GM12872 (cell line): ENCODE data around the gene SERPINB1.
A peak's percentile ranks its signal among the peaks of the same experiment; 100 is the strongest.

Experiments used
- TF ChIP-seq, protein P1 (sequence below): IDR thresholded peaks from 3 replicates; pipeline ENCODE4 v1.5.1; 2011; ENCODE audit warnings: low read depth, mild to moderate bottlenecking, low read length, moderate library complexity; ENCODE audit not compliant: insufficient read depth

Gene SERPINB1

DNA sequence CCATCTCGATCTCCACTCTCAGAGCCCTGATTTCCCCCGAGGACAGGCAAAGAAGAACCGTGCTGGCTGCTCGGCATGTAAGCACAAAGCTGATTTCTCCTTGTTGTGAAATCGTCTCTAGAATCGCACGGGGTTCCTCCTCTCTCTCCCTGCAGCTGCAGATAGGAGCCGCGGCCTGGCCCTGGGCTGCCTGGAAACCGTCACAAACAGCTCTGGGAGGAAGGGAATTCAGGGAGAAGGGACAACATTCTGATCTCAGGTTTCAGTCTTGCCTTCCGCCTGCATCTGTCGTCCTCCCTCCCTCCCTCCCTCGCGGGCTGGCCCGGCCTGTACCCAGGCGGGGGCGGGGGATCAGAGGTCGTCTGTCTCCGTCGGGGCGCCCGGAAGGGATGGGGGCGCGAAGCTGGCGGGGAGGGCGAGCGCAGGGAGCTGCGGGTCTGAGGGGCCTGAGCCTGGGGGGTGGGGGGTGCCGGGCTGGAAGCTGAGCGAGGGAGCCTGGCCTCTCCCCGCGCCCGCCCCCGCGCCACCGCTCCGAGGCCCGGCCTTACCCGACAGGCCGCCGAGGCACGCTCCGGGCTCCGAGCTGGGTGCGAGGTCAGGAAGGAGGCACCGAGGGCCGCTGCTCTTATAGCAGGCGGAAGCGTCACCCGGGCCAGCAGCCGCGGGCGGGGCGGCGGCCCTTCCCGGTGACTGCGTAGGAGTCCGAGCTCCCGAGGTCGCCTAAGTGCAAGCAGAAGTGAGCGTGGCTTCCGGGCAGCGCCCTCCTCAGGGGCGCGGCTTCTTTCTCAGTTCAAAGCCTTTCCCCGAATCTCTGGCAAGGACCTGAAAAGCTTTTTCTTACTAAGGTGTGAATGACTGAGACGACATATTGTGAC is at the start of gene SERPINB1:
TSS of gene SERPINB1 (minus strand) at position 600 of the 875 bp plus-strand sequence. CDS start 1,277 bp downstream, outside the sequence.
- TF ChIP-seq, protein P1, sequence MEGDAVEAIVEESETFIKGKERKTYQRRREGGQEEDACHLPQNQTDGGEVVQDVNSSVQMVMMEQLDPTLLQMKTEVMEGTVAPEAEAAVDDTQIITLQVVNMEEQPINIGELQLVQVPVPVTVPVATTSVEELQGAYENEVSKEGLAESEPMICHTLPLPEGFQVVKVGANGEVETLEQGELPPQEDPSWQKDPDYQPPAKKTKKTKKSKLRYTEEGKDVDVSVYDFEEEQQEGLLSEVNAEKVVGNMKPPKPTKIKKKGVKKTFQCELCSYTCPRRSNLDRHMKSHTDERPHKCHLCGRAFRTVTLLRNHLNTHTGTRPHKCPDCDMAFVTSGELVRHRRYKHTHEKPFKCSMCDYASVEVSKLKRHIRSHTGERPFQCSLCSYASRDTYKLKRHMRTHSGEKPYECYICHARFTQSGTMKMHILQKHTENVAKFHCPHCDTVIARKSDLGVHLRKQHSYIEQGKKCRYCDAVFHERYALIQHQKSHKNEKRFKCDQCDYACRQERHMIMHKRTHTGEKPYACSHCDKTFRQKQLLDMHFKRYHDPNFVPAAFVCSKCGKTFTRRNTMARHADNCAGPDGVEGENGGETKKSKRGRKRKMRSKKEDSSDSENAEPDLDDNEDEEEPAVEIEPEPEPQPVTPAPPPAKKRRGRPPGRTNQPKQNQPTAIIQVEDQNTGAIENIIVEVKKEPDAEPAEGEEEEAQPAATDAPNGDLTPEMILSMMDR = 0 out of 3 replicates have a peak, but pooled peaks have one; percentile 22

DNA sequence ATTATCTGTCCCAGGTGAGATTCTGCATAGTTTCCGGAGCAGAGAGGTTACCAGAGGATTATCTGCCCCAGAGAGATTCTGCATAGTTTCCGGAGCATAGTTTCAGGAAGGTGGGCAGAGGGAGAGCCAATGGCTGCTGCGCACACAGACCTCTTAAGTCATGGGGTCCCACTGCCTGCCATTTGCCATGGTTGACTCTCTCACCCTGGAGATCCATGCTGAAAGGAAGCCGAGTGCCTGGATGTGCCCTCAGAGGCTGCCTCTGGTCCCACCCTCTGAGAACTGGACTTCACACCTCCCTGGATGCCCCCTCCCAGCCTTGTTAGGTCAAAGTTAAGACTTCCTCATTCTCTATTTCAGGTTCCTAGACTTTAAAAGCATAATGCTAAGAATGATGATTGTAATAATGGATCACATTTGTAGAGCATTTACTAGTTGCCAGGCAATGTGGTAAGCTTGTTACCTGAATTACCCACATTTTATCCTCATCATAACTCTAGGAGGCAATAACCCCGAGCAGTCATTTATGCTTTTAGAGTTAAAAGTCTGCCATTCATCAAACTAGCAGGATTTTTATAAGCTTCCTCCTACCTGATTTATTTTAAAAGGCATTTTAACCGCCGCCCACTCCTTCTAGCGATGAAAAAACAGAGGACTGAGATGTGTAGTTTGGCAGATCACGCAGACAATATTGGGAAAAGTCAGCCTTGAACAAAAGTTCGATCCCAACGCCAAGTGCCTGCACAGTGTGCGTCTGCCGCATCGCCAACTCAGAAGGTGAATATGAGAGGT is 49.5 kb upstream of the SERPINB1 start:
- TF ChIP-seq, protein P1 = no peak

DNA sequence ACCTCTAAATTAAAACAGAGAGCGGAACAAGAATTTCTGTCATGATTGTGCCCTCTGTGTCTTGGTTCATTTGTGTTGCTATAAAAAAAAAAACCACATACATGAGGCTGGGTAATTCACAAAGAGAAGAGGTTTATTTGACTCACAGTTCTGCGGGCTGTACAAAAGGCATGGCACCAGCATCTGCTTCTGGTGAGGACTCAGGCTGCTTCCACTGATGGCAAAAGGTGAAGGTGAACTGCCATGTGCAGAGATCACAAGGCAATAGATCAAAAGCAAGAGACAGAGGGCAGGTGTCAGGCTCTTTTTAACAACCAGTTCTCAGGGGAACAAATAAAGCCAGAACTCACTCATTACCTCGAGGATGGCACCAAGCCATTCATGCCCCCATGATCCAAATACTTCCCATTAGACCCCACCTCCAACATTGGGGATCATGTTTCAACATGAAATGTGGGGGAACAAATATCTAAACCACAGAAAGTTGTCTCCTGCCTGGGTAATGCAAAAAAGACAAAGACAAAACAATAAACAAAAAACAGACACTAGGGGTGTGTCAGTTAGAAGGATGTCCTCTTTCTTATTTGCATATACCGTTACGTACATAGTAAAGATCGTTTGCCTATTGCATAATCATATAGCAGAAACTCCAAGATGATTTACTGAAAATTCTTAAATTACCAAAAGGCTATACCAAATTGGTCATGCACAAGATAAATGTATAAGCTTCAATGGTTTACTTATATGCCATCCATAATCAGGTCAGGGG is 44.5 kb upstream of the SERPINB1 start:
- TF ChIP-seq, protein P1 = no peak

DNA sequence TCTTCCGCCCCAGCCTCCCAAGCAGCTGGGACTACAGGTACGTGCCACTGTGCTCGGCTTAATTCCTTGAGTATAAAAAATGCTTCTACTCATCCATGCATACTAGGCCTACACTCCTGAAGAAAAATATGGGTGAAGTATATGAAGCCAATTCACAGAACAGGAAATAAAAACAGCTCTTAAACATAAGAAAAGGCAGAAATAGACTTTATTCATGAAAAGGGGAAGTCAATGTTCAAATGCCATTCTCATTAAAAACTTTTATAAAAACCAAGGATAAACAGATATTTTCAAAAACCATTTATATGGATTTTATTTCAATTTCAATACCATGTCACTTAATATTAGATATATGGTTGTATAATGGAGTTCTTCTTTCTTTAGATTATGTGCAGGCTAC is 43.1 kb upstream of the SERPINB1 start:
- TF ChIP-seq, protein P1 = no peak

DNA sequence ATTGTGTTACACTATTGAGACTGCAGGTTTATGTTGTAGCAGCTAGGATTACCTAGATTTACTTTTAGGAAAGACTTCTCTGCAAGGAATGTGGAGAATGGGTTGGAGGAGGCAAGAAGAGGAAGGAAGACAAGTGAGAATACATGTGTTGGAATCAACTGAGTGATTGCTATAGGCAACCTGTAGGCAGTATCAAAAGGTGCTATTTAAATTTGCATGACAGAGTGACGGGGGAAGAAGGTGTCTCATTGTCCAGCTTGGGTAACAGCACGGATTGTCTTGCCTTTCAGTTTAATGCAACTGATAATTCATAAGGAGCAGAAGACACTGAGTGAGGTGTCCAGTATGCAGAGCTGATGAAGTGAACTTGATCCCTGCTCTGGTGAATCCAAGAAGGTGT is 42.0 kb upstream of the SERPINB1 start:
- TF ChIP-seq, protein P1 = no peak

DNA sequence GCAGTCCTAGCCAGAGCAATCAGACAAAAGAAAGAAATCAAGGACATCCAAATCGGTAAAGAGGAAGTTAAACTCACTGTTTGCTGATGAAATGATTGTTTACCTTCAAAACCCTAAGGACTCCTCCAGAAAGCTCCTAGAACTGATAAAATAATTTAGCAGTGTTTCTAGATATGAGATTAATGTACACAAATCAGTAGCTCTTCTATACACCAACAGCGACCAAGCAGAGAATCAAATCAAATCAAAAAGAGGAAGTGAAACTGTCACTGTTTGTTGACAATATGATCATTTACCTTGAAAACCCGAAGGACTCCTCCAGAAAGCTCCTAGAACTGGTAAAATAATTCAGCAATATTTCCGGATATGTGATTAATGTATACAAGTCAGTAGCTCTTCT is 39.8 kb upstream of the SERPINB1 start:
- TF ChIP-seq, protein P1 = no peak
